HepG2 (cell line): ENCODE measurements around the gene DNTTIP2. TPM values are rescaled to one million over a fixed set of nuclear protein-coding genes. Genes with fewer than 3 reads are reported as not detected.

Source experiments
- BORCS8-MEF2B ChIP-seq: sonication (generic); formaldehyde crosslinking; IDR thresholded peaks from 2 replicates; pipeline ENCODE4 v1.8.0; 2022; ENCODE audit warnings: mild to moderate bottlenecking, missing genetic modification reagents
- CHD4 ChIP-seq: fragments of 200-600 bp; sonication (generic); IDR thresholded peaks from 2 replicates; pipeline ENCODE4 v1.7.0; 2017; ENCODE audit warnings: mild to moderate bottlenecking, low read length, borderline replicate concordance
- FOXA1 ChIP-seq, 2 experiments: fragments of 450-650 bp in 1 of 2; sonication (generic) in 1 of 2; formaldehyde crosslinking in 1 of 2; IDR thresholded peaks; 2 replicates each; pipeline versions ENCODE4 v1.4.0 to v1.6.1; 2016 to 2020; ENCODE audit warnings: missing genetic modification reagents in 1 of 2
- IKZF4 ChIP-seq: sonication (generic); formaldehyde crosslinking; IDR thresholded peaks from 2 replicates; pipeline ENCODE4 v1.5.1; 2020; ENCODE audit warnings: borderline replicate concordance, mild to moderate bottlenecking, low read depth, missing genetic modification reagents; ENCODE audit errors: not compliant biosample characterization
- POGZ ChIP-seq: sonication (generic); formaldehyde crosslinking; IDR thresholded peaks from 2 replicates; pipeline ENCODE4 v1.4.0; 2020; ENCODE audit warnings: mild to moderate bottlenecking, missing genetic modification reagents
- POLR2A ChIP-seq, 2 experiments: IDR thresholded peaks; 2 replicates each; pipeline ENCODE4 v1.6.1; 2011; ENCODE audit warnings: low read depth in 2 of 2, low read length in 2 of 2, mild to moderate bottlenecking in 1 of 2, moderate library complexity in 1 of 2; ENCODE audit not compliant: insufficient read depth in 1 of 2
- POLR2AphosphoS2 ChIP-seq: IDR thresholded peaks from 2 replicates; pipeline ENCODE4 v1.6.1; 2011; ENCODE audit warnings: low read depth, low read length, improper control_type of control experiment
- ZBTB3 ChIP-seq: sonication (generic); formaldehyde crosslinking; IDR thresholded peaks from 2 replicates; pipeline ENCODE4 v1.4.0; 2020; ENCODE audit warnings: low read depth, mild to moderate bottlenecking, moderate library complexity, missing genetic modification reagents, borderline replicate concordance
- ZNF672 ChIP-seq: sonication (generic); formaldehyde crosslinking; IDR thresholded peaks from 2 replicates; pipeline ENCODE4 v1.8.1; 2022; ENCODE audit warnings: missing genetic modification reagents
- ZNF749 ChIP-seq: sonication (generic); formaldehyde crosslinking; IDR thresholded peaks from 2 replicates; pipeline ENCODE4 v1.8.0; 2022; ENCODE audit warnings: mild to moderate bottlenecking, missing genetic modification reagents, moderate library complexity, borderline replicate concordance
- ZNF766 ChIP-seq: sonication (generic); formaldehyde crosslinking; IDR thresholded peaks from 2 replicates; pipeline ENCODE4 v1.5.0; 2020; ENCODE audit warnings: missing genetic modification reagents, borderline replicate concordance
- ZNF850 ChIP-seq: sonication (generic); formaldehyde crosslinking; conservative IDR thresholded peaks from 2 replicates; pipeline ENCODE4 v1.9.0; 2021; ENCODE audit warnings: mild to moderate bottlenecking, missing genetic modification reagents
- polyA plus RNA-seq, 8 experiments: library from polyadenylated mRNA; depleted of rRNA in 3 of 8; stranded (reverse) in 7 of 8; unstranded in 1 of 8; fragments of >200 nt; fragmentation: Illumina TruSeq in 4 of 8; extraction: Trizol in 4 of 8; gene quantifications; 2 replicates each; pipeline versions ENCODE4 v1.2.1 to v1.2.3, GENCODE V29; 2011 to 2016; ENCODE audit warnings: low read depth in 4 of 8, missing spikeins in 1 of 8, mixed read lengths in 1 of 8; ENCODE audit not compliant: insufficient read depth in 1 of 8
- total RNA-seq, 5 experiments: library from RNA; depleted of rRNA; stranded (reverse); fragments of >200 nt; fragmentation: Illumina TruSeq; extraction: Trizol; gene quantifications; 2 replicates each; pipeline ENCODE4 v1.2.3, GENCODE V29; 2016; ENCODE audit warnings: low read depth in 1 of 5
- TF ChIP-seq, protein P1 (sequence below): sonication (generic); formaldehyde crosslinking; IDR thresholded peaks from 2 replicates; pipeline ENCODE4 v1.4.0; 2020; ENCODE audit warnings: missing genetic modification reagents
- TF ChIP-seq, protein P2 (sequence below): sonication (generic); formaldehyde crosslinking; IDR thresholded peaks from 2 replicates; pipeline ENCODE4 v1.9.0; 2021; ENCODE audit warnings: mild to moderate bottlenecking, missing genetic modification reagents
- TF ChIP-seq, protein P3 (sequence below): sonication (generic); formaldehyde crosslinking; IDR thresholded peaks from 2 replicates; pipeline ENCODE4 v1.4.0; 2020; ENCODE audit warnings: missing genetic modification reagents, borderline replicate concordance

DNTTIP2 gene
- total and polyA plus RNA-seq, 2 of the 13 experiments (the other 11 are each of a cell fraction or from before 2014, with no cell fraction given): 11.4 to 63.3 TPM

DNA sequence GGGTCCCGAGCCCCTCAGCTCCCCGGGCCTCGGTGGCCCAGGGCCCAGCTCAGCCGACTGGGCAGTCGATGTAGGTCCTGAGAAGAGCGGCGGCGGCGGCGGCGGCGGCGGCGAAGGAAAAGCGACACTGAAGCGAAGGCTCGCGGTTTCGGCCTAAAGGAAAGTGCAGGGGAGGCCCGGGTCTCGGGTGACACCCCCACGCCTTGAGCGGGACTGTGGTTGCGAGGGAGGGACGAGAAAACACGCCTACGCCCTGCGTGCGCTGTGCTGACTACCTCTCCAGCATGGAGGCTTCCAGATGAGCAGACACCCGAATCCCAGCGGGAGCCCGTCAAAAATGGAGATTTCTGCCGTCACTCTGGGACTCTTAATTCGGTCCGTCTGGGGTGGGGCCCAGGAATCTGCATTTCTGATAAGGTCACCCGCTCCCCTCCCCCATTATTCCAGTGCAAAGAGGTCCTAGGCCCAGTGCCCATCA, 31.2 kb downstream of the DNTTIP2 start (continued):
- TF ChIP-seq ZBTB3 (CRISPR knock-in tag): 0 out of 2 replicates have a peak, but pooled peaks have one; percentile 26
- no peak for TF ChIP-seq POGZ
- peak; percentile 80 for TF ChIP-seq IKZF4
- no peak for TF ChIP-seq FOXA1 (IDR thresholded peaks at IDR 0.05)
- no peak for TF ChIP-seq FOXA1 (CRISPR knock-in tag; IDR thresholded peaks at IDR 0.05)
- TF ChIP-seq, protein P1, sequence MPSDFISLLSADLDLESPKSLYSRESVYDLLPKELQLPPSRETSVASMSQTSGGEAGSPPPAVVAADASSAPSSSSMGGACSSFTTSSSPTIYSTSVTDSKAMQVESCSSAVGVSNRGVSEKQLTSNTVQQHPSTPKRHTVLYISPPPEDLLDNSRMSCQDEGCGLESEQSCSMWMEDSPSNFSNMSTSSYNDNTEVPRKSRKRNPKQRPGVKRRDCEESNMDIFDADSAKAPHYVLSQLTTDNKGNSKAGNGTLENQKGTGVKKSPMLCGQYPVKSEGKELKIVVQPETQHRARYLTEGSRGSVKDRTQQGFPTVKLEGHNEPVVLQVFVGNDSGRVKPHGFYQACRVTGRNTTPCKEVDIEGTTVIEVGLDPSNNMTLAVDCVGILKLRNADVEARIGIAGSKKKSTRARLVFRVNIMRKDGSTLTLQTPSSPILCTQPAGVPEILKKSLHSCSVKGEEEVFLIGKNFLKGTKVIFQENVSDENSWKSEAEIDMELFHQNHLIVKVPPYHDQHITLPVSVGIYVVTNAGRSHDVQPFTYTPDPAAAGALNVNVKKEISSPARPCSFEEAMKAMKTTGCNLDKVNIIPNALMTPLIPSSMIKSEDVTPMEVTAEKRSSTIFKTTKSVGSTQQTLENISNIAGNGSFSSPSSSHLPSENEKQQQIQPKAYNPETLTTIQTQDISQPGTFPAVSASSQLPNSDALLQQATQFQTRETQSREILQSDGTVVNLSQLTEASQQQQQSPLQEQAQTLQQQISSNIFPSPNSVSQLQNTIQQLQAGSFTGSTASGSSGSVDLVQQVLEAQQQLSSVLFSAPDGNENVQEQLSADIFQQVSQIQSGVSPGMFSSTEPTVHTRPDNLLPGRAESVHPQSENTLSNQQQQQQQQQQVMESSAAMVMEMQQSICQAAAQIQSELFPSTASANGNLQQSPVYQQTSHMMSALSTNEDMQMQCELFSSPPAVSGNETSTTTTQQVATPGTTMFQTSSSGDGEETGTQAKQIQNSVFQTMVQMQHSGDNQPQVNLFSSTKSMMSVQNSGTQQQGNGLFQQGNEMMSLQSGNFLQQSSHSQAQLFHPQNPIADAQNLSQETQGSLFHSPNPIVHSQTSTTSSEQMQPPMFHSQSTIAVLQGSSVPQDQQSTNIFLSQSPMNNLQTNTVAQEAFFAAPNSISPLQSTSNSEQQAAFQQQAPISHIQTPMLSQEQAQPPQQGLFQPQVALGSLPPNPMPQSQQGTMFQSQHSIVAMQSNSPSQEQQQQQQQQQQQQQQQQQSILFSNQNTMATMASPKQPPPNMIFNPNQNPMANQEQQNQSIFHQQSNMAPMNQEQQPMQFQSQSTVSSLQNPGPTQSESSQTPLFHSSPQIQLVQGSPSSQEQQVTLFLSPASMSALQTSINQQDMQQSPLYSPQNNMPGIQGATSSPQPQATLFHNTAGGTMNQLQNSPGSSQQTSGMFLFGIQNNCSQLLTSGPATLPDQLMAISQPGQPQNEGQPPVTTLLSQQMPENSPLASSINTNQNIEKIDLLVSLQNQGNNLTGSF: 0 out of 2 replicates have a peak, but pooled peaks have one; percentile 36
- no peak for TF ChIP-seq ZNF672 (CRISPR knock-in tag)
- TF ChIP-seq, protein P2, sequence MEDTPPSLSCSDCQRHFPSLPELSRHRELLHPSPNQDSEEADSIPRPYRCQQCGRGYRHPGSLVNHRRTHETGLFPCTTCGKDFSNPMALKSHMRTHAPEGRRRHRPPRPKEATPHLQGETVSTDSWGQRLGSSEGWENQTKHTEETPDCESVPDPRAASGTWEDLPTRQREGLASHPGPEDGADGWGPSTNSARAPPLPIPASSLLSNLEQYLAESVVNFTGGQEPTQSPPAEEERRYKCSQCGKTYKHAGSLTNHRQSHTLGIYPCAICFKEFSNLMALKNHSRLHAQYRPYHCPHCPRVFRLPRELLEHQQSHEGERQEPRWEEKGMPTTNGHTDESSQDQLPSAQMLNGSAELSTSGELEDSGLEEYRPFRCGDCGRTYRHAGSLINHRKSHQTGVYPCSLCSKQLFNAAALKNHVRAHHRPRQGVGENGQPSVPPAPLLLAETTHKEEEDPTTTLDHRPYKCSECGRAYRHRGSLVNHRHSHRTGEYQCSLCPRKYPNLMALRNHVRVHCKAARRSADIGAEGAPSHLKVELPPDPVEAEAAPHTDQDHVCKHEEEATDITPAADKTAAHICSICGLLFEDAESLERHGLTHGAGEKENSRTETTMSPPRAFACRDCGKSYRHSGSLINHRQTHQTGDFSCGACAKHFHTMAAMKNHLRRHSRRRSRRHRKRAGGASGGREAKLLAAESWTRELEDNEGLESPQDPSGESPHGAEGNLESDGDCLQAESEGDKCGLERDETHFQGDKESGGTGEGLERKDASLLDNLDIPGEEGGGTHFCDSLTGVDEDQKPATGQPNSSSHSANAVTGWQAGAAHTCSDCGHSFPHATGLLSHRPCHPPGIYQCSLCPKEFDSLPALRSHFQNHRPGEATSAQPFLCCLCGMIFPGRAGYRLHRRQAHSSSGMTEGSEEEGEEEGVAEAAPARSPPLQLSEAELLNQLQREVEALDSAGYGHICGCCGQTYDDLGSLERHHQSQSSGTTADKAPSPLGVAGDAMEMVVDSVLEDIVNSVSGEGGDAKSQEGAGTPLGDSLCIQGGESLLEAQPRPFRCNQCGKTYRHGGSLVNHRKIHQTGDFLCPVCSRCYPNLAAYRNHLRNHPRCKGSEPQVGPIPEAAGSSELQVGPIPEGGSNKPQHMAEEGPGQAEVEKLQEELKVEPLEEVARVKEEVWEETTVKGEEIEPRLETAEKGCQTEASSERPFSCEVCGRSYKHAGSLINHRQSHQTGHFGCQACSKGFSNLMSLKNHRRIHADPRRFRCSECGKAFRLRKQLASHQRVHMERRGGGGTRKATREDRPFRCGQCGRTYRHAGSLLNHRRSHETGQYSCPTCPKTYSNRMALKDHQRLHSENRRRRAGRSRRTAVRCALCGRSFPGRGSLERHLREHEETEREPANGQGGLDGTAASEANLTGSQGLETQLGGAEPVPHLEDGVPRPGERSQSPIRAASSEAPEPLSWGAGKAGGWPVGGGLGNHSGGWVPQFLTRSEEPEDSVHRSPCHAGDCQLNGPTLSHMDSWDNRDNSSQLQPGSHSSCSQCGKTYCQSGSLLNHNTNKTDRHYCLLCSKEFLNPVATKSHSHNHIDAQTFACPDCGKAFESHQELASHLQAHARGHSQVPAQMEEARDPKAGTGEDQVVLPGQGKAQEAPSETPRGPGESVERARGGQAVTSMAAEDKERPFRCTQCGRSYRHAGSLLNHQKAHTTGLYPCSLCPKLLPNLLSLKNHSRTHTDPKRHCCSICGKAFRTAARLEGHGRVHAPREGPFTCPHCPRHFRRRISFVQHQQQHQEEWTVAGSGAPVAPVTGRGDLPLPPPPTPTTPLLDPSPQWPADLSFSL: no peak
- TF ChIP-seq, protein P3, sequence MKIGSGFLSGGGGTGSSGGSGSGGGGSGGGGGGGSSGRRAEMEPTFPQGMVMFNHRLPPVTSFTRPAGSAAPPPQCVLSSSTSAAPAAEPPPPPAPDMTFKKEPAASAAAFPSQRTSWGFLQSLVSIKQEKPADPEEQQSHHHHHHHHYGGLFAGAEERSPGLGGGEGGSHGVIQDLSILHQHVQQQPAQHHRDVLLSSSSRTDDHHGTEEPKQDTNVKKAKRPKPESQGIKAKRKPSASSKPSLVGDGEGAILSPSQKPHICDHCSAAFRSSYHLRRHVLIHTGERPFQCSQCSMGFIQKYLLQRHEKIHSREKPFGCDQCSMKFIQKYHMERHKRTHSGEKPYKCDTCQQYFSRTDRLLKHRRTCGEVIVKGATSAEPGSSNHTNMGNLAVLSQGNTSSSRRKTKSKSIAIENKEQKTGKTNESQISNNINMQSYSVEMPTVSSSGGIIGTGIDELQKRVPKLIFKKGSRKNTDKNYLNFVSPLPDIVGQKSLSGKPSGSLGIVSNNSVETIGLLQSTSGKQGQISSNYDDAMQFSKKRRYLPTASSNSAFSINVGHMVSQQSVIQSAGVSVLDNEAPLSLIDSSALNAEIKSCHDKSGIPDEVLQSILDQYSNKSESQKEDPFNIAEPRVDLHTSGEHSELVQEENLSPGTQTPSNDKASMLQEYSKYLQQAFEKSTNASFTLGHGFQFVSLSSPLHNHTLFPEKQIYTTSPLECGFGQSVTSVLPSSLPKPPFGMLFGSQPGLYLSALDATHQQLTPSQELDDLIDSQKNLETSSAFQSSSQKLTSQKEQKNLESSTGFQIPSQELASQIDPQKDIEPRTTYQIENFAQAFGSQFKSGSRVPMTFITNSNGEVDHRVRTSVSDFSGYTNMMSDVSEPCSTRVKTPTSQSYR (CRISPR knock-in tag): peak; percentile 91
- TF ChIP-seq BORCS8-MEF2B (CRISPR knock-in tag): peak; percentile 35; the same call in 1 of the 2 replicates
- TF ChIP-seq ZNF850: no peak
- peak; percentile 6; the same call in 1 of the 2 replicates for TF ChIP-seq CHD4
- TF ChIP-seq POLR2A (IDR thresholded peaks at IDR 0.05; ENCODE audit: insufficient read depth in 1 of 2, low read depth in 2 of 2, low read length in 2 of 2): peak in 1 of 2 experiments; percentile 69; a peak in 2 of 4 replicates
- no peak for TF ChIP-seq ZNF766
- TF ChIP-seq POLR2AphosphoS2: no peak
- TF ChIP-seq ZNF749 (CRISPR knock-in tag): no peak
